GM15510 (cell line): ENCODE measurements around the gene NFATC1.

ENCODE experiments used
- POLR2A ChIP-seq: IDR thresholded peaks from 3 replicates; pipeline ENCODE4 v1.6.1; 2011; ENCODE audit warnings: borderline replicate concordance; ENCODE audit not compliant: insufficient read length; ENCODE audit errors: extremely low read depth

Gene NFATC1

DNA sequence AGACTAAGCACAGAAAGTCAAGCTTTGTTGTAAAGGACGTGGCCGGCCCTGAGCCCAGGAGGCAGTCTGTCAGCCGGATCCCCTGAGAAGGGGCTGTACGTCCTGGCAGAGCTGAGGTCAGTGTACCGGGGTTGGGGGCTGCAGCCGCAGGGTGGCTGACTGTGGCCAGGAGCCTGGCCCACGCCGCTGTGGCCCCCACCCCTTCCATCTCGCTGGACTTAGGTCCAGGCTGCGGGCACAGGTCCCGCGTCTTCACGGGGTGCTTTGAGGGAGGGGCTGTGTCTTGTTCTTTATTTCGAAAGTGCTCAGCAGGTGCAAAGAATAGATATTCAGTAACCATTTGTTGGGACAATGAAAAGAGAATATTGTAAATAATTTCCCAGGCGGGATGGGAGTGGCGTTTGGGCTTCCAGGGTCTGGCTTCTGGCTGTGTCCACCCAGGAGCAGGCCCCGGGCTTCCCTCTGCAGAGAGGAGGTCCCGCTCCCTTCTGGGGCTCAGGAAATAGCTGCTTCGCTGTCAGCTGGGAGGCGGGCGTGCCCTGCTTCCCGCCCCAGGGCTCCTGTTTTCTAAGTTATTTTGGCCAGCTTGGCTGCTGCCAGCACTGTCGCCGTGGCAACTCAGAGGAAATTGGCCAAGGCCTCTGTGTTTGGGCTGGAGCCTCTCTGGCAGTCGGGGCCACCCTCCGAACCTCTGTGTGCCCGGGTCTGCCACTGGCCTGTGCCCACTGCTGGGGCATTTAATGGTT lies 7.4 kb downstream of the NFATC1 start:
- TF ChIP-seq POLR2A = no peak

DNA sequence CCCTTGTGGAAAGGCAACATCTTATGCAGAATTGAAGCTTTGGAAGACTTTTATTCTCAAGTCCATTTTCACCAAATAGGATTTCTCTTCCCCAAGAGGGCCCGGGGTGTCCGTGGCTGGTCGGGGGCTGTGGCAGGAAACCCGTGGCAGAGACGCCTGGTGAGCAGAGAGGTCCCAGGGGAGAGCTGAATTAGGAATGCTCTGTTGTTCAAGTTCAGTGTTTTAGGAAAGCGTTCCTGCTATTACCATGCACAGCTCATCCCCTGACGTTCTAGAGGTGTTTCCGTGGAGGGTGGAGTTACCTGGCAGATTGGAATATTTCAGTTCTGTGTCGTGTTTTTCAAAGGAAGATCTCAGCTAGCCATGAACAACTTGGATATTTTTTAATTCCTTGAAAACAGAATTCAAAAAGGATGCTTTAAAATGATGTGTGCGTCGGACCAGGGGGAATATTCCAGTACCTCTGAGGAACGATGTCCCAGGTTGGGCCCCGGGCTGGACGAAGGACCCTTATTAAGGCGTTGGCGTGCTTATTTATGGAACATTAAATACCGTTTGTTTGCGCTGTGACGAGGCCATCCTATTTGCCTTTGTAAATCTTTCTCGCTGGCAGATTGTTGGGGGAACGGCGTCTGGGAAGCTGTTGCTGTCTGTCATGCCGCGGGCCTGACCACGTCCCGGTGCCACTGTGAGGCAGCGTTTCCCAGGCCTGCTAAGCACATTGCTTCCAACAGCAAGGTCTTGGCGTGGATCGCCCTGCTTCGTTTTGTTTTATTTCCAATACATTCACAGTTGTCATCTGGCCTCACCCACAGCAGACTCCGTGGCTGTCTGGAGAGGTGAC lies 8.2 kb downstream of the NFATC1 start:
- no peak for TF ChIP-seq POLR2A

DNA sequence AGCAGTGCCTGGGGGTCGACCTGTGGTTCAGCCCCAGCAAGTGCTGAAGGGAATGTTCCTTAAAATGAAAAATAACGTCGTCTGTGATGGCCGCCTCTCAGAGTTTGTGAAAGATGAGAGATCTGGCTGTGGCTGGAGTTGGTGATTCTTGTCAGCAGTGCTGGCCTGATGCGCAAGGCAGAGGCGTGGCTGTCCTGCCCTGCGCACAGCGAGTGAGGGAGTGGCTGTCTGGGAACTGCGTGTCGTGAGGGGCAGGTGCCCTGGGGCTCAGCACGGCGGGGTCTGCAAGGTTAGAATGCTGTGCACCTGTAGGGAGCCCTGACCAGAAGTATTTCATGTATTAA lies 8.8 kb downstream of the NFATC1 start:
- TF ChIP-seq POLR2A = no peak

DNA sequence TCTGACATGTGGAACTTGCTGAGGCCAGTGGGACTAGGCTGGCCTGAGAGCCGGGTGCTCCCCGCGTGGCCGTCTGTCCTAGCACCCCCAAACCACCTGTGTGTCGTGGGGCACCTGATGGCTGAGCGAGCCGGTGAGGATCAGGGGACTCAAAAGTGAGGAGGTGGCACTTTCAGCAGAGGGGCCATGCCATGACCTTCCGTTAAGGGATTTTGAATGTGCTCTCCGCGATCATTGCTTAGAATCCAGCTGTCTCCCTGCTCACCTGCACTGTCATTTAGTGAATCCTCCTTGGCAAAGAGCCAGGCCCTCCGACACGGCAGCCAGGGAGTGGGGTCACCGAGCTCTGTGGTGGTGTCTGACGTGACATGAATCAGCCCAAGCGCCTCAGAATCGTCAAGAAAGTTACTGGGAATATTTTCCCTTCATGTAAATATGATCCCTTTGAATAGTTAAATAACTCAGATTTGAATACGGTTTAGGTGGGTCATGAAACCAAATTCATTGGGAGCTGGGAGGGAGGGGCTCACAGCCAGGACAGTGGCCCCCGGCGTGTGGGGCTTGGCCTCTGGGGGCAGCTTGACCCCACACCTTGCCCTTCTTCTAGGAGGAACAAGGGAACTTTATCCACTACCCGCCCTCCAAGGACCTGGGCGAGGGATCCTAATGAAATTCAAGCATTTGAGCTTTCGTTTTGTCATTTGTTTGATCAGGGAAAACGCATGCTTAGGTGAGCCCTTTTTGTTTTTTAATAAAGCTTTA lies 9.5 kb downstream of the NFATC1 start:
- no peak for TF ChIP-seq POLR2A

DNA sequence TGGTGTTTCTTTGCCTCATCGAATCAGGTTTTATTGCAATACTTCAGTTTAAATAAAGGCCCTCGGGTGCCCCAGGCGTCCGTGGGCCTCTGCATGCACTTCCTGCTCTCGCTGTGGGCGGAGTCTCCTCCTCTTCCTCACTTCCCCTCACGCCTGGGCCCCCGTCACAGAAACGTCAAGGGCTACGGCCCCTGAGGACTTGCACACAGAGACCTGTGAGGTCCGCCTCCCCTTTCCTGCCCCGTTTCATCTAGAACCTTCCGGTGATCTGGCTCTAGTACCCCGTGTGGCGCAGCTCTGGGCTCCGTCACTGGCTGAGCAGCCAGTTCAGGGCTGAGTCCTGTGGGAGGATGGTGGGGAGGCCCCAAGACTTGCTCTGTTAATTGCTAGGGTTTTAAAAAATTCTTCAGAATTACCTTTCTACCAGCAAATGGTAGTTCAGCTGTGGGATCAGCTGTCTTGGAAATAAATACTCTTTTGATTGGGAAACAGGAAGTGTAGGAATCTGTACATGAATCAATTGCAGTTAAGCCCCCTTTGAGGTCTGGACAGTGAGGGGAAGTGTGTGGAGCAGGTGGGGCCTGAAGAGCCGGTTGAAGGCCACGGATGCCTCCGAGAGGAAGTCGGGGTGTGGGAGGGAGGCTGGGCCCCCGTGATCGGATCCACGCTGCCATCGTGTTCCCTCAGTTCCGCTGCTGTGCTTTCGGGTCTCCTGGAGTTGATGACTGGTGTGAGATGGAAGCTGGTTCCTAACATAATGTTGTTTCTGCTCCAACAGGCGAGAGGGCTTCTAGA lies 10.2 kb downstream of the NFATC1 start:
- TF ChIP-seq POLR2A = peak; percentile 46

DNA sequence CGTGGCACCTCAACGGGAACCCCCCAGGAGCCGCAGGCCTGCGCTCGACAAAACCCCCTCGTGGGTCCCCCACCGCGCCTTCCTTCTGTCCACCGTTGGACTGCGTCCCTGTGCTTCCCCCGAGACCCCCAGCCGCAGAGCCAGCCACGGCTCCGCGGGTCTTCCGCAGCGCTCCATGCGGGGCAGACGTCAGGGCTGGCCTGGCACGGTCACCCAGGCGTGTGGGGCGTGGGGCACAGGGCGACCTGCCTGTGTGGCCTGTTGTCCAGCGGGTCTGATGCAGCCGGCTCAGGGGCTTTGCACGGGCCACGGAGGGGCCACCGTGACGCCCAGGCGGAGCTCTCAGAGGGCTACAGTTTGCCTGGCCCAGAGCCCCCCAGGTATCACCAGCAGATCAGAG lies 11.0 kb downstream of the NFATC1 start:
- no peak for TF ChIP-seq POLR2A

DNA sequence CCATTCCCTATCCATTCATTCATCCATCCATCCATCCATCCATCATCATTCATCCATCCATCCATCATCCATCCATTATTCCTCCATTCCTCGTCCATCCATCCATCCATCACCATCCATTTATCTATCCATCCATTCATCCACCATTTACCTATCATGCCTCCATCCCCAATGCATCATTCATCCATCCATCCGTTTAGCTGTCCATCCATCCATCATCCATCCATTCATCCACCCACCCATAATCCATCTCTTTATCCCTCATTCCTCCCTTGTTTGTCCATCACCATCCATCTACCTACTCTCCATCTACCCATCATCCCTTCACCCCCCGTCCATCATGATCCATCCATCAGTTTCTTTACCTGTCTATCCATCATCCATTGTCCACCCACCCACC lies 13.6 kb downstream of the NFATC1 start:
- TF ChIP-seq POLR2A = no peak

DNA sequence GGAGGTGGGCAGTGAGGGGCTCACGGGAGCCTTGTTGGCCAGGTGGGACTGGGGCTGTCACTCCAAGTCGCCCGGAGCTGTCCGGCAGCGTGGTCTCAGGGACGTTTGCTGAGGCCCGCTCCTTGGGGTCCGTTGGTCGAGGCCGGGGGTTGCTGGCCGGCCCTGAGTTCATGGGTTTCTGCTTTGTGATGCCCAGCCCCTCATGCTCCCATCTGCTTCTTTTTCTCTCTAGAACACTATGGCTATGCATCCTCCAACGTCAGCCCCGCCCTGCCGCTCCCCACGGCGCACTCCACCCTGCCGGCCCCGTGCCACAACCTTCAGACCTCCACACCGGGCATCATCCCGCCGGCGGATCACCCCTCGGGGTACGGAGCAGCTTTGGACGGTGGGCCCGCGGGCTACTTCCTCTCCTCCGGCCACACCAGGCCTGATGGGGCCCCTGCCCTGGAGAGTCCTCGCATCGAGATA lies 14.5 kb downstream of the NFATC1 start:
- no peak for TF ChIP-seq POLR2A

DNA sequence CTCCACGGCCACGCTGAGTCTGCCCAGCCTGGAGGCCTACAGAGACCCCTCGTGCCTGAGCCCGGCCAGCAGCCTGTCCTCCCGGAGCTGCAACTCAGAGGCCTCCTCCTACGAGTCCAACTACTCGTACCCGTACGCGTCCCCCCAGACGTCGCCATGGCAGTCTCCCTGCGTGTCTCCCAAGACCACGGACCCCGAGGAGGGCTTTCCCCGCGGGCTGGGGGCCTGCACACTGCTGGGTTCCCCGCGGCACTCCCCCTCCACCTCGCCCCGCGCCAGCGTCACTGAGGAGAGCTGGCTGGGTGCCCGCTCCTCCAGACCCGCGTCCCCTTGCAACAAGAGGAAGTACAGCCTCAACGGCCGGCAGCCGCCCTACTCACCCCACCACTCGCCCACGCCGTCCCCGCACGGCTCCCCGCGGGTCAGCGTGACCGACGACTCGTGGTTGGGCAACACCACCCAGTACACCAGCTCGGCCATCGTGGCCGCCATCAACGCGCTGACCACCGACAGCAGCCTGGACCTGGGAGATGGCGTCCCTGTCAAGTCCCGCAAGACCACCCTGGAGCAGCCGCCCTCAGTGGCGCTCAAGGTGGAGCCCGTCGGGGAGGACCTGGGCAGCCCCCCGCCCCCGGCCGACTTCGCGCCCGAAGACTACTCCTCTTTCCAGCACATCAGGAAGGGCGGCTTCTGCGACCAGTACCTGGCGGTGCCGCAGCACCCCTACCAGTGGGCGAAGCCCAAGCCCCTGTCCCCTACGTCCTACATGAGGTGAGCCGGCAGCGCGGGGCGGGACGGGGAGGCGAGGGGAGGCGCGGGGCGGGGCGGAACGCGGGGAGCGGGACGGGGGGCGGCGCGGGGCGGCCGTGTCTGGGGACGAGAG lies 15.2 kb downstream of the NFATC1 start:
- no peak for TF ChIP-seq POLR2A

DNA sequence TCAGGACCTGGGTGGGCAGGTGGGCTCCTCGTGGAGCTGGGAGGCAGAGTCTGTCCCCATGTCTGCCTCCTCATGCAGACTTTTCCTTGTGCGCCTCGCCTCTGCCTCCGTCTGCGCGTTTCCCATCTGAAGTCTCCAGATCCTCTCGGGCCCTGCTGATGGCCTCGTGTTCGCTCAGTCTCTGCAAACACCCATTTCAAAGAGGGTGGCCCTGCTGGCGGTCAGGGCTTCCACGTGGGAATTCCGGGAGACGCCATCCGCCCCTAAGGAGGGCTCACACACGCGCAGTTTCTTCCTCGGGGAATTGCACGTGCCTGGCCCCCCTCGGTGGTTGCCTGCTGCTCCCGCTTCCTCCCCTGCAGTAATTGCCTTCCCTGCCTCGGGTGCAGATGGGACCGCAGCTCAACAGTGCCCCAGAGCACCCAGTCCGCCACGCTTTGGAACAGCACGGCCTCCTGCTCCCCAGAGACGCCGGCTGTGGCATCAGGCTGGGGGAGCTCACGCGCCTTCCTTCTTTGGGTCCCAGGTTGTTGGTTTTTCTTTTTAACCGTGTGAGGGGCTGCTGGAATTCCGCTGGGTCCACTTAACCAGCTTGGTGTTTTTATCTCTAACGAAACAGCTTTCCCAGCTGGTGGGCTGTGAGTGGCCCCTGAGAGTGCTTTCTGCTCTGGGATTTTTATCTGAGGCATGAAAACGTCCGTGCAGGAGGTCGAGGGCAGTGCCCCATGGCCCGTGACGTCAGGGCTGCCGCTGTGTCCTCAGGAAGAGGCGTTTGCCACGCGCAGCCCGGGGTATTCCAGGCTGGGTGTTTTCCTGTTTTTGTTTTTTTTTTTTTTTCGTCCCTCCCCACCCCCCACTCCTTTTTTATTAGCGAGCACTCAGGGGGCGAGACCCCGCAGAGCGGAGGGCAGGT lies 16.1 kb downstream of the NFATC1 start:
- TF ChIP-seq POLR2A = no peak

DNA sequence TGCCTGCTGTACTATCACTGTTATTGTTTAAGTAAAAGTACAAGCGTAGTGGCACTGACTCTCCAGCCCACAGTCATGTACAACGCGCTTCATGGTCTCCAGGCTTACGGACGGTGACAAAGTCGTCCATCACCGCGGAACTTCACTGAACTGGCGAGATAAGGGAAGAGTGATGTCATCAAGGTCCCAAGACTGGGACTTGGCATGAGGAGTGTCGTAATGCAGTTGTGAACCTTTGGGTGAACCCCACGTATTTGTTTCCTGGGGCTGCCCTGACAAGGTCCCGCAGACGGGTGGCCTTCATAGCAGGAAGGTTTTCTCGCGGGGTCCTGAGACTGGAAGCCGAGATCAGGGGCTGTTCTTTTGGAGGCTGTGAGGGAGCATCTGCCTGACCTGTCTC lies 17.3 kb downstream of the NFATC1 start:
- TF ChIP-seq POLR2A = no peak

DNA sequence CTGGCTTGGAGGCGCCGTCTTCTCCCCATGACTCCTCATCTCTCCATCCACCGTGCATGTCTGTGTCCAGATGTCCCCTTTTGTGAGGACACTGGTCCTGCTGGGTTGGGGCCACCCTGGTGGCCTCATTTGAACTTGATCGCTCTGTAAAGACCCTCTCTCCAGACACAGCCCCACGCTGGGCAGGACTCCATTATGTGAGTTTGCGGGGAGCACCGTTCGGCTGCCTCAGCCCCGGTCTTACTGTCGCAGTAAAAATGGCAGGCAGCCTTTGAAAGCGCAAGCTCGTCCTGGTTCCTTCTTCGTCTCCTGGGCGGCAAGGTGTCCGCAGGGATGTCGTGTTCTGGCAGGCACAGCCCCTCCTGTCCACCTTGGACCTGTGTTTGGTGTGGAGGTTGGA lies 17.7 kb downstream of the NFATC1 start:
- no peak for TF ChIP-seq POLR2A
